Measurements from ENCODE around the gene MED12L.

GRCh38 chr3:151314137-151314536 lies 228.7 kb downstream of the MED12L start:
- TF ChIP-seq EZH2phosphoT487 (IDR thresholded peaks at IDR 0.05; ENCODE audit: borderline replicate concordance, low read depth, low read length), result no peak
- TF ChIP-seq, protein P1, sequence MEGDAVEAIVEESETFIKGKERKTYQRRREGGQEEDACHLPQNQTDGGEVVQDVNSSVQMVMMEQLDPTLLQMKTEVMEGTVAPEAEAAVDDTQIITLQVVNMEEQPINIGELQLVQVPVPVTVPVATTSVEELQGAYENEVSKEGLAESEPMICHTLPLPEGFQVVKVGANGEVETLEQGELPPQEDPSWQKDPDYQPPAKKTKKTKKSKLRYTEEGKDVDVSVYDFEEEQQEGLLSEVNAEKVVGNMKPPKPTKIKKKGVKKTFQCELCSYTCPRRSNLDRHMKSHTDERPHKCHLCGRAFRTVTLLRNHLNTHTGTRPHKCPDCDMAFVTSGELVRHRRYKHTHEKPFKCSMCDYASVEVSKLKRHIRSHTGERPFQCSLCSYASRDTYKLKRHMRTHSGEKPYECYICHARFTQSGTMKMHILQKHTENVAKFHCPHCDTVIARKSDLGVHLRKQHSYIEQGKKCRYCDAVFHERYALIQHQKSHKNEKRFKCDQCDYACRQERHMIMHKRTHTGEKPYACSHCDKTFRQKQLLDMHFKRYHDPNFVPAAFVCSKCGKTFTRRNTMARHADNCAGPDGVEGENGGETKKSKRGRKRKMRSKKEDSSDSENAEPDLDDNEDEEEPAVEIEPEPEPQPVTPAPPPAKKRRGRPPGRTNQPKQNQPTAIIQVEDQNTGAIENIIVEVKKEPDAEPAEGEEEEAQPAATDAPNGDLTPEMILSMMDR (conservative IDR thresholded peaks at IDR 0.05; ENCODE audit: low read length), result no peak

Measured in OCI-LY7 (cell line).